OCI-M2 (cell line): ENCODE measurements around the gene ELOB.
"Not testable (repeated sequence)": the region's sequence is repeated elsewhere in the genome, so short reads cannot be mapped to it uniquely, and the experiment has no call there.

Experiments used
- DNase-seq: peaks from one replicate; lab custom pipeline; 2025; ENCODE audit not compliant: unreplicated experiment; lab: John Stamatoyannopoulos, UW

Gene ELOB

GRCh38 chr16:2724088-2724676, 52.9 kb downstream of the ELOB start:
- DNase-seq, result no peak

- not testable (repeated sequence) for DNase-seq
These were observed 55.4 kb downstream of the ELOB start for GRCh38 chr16:2721634-2722173.
